GM12872 (cell line): ENCODE results near the gene FER.

Experiments
- TF ChIP-seq, protein P1 (sequence below): IDR thresholded peaks from 3 replicates; pipeline ENCODE4 v1.5.1; 2011; ENCODE audit warnings: low read depth, mild to moderate bottlenecking, low read length, moderate library complexity; ENCODE audit not compliant: insufficient read depth

Gene FER

GRCh38 chr5:109080896-109081295 is 333.2 kb downstream of the FER start:
- TF ChIP-seq, protein P1, sequence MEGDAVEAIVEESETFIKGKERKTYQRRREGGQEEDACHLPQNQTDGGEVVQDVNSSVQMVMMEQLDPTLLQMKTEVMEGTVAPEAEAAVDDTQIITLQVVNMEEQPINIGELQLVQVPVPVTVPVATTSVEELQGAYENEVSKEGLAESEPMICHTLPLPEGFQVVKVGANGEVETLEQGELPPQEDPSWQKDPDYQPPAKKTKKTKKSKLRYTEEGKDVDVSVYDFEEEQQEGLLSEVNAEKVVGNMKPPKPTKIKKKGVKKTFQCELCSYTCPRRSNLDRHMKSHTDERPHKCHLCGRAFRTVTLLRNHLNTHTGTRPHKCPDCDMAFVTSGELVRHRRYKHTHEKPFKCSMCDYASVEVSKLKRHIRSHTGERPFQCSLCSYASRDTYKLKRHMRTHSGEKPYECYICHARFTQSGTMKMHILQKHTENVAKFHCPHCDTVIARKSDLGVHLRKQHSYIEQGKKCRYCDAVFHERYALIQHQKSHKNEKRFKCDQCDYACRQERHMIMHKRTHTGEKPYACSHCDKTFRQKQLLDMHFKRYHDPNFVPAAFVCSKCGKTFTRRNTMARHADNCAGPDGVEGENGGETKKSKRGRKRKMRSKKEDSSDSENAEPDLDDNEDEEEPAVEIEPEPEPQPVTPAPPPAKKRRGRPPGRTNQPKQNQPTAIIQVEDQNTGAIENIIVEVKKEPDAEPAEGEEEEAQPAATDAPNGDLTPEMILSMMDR, result no peak

DNA sequence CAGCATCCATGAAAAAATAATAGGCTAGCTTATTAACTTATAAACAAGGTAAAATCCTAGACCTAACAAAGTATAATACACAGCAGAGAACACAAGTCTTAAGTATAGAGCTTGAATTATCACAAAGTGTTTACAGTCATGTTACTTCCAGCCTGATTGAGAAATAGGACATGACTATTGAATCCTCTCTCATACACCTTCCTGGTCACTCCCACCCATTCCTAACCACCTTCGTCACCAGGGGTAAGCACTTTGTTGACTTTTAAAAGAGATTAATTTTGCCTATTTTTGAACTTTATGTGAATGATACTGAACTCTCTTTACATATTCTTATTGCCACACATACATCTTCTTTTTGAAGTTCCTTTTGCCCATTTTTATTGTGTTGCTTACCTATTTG is 336.2 kb downstream of the FER start:
- TF ChIP-seq, protein P1, result no peak

GRCh38 chr5:109089191-109089590 is 341.5 kb downstream of the FER start:
- TF ChIP-seq, protein P1, result no peak

DNA sequence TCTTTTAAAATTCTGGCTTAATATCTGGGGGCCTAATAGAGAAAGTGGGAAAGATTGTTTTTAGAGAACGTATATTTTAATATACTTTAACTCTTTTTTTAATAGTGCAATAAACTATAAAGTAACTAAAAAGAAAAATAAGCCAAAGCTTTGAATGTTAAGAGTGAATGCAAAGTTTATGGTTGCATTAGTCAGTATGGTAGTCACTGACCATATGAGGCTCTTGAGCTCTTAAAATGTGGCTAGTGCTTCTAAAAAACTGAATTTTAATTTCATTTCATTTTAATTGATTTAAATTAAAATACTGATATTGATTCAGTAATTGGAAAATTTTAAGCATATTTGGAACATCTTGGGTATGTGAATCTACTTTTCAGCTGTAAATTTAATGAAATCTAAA is 351.4 kb downstream of the FER start:
- TF ChIP-seq, protein P1, result no peak

- TF ChIP-seq, protein P1, result no peak
These were observed 353.3 kb downstream of the FER start for GRCh38 chr5:109100971-109101370.

DNA sequence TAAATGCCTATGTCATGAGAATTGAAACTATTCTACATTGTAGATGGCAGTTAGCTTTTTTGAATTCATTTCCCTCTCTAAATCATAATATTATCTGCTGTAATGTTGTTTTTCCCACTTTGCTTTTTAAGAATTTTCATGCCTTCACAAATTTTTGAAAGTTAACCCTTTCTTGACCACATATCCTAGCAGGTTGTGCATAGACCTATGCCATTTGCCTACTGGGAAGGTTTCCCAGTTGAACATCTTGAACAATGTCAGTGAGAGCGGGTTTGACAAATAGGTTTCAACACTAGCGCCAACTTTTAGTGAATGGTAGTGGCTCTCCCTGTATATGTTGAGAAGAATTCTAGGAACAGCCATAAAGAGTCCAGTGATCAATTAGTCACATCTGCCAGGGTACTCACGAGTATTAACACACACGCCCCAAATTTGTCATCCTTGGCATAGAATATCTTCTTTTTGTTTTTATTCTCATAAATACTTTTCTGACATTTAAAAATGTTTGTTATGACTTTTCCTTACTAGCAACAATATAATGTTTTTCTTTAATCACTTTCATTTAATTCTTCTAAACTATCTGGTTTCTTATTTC is 354.5 kb downstream of the FER start:
- TF ChIP-seq, protein P1, result no peak

DNA sequence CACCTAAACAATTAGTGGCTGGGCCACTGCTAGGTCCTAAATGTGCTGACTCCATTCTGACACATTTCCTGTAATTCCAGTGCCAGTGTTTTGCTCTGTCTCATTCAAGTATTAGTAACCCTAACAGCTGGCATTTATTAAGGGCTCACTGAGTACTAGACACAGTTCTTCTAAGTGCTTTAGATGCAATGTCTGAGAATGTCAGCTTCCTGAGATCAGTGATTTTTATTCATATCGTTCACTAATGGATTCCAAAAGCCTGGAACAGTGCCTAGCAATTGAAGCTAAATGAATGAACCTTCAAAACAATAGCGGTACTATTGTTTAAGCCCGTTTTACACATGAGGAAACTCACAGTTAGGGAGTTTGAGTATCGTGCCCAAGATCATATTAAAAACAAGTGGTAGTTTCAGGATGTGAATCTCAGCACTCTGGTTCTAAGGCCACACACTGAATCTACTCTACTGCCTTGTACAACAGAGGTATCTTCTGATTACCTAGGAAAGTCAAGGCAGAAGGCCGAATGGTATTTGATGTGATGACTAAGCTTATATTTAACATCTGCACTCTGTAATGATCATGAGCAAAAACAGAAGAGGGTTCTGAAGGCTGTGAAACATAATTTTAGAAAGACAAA is 358.1 kb downstream of the FER start:
- TF ChIP-seq, protein P1, result no peak
